HepG2 (cell line): Measurements from ENCODE around the gene NDUFS2. TPM values are rescaled to one million over a fixed set of nuclear protein-coding genes. Genes with fewer than 3 reads are reported as not detected.

Experiments
- ASH2L ChIP-seq: fragments of 300-600, 200-600 bp; sonication (generic); IDR thresholded peaks from 2 replicates; pipeline ENCODE4 v1.7.0; 2017; ENCODE audit warnings: low read depth, mild to moderate bottlenecking, moderate library complexity, mixed read lengths, low read length; ENCODE audit not compliant: insufficient read length
- MAFK ChIP-seq, 2 experiments: IDR thresholded peaks in 1 of 2; conservative IDR thresholded peaks in 1 of 2; 2 replicates each; pipeline ENCODE4 v1.6.1; 2011; ENCODE audit warnings: improper control_type of control experiment in 2 of 2, low read length in 2 of 2
- SOX13 ChIP-seq, 3 experiments: fragments of 450-650 bp in 1 of 3; sonication (generic) in 1 of 3; formaldehyde crosslinking in 1 of 3; IDR thresholded peaks in 2 of 3; conservative IDR thresholded peaks in 1 of 3; 2 replicates each; pipeline versions ENCODE4 v1.5.0 to v1.6.1; 2016 to 2020; ENCODE audit warnings: antibody characterized with exemption in 1 of 3, mild to moderate bottlenecking in 1 of 3, missing compliant biosample characterization in 1 of 3, missing genetic modification reagents in 1 of 3, moderate library complexity in 1 of 3
- ZBTB8A ChIP-seq: sonication (generic); formaldehyde crosslinking; IDR thresholded peaks from 2 replicates; pipeline ENCODE4 v1.4.0; 2020; ENCODE audit warnings: mild to moderate bottlenecking, low read depth, missing genetic modification reagents, borderline replicate concordance
- ZFYVE20 ChIP-seq: sonication (generic); formaldehyde crosslinking; IDR thresholded peaks from 2 replicates; pipeline ENCODE4 v1.8.0; 2023; ENCODE audit warnings: low read depth, mild to moderate bottlenecking, moderate library complexity, missing genetic modification reagents, borderline replicate concordance
- ZNF232 ChIP-seq: sonication (generic); formaldehyde crosslinking; IDR thresholded peaks from 2 replicates; pipeline ENCODE4 v1.4.0; 2020; ENCODE audit warnings: missing genetic modification reagents, borderline replicate concordance
- ZNF570 ChIP-seq: sonication (generic); formaldehyde crosslinking; IDR thresholded peaks from 2 replicates; pipeline ENCODE4 v1.4.0; 2020; ENCODE audit warnings: mild to moderate bottlenecking, missing genetic modification reagents, borderline replicate concordance
- ZNF644 ChIP-seq: IDR thresholded peaks from 2 replicates; pipeline ENCODE4 v1.6.1; 2016; ENCODE audit warnings: low read depth
- polyA plus RNA-seq, 8 experiments: library from polyadenylated mRNA; depleted of rRNA in 3 of 8; stranded (reverse) in 7 of 8; unstranded in 1 of 8; fragments of >200 nt; fragmentation: Illumina TruSeq in 4 of 8; extraction: Trizol in 4 of 8; gene quantifications; 2 replicates each; pipeline versions ENCODE4 v1.2.1 to v1.2.3, GENCODE V29; 2011 to 2016; ENCODE audit warnings: low read depth in 4 of 8, missing spikeins in 1 of 8, mixed read lengths in 1 of 8; ENCODE audit not compliant: insufficient read depth in 1 of 8
- total RNA-seq, 5 experiments: library from RNA; depleted of rRNA; stranded (reverse); fragments of >200 nt; fragmentation: Illumina TruSeq; extraction: Trizol; gene quantifications; 2 replicates each; pipeline ENCODE4 v1.2.3, GENCODE V29; 2016; ENCODE audit warnings: low read depth in 1 of 5
- TF ChIP-seq, protein P1 (sequence below): sonication (generic); formaldehyde crosslinking; IDR thresholded peaks from 2 replicates; pipeline ENCODE4 v1.4.0; 2020; ENCODE audit warnings: missing genetic modification reagents, borderline replicate concordance
- TF ChIP-seq, protein P2 (sequence below): sonication (generic); formaldehyde crosslinking; IDR thresholded peaks from 2 replicates; pipeline ENCODE4 v1.4.0; 2020; ENCODE audit warnings: missing genetic modification reagents
- TF ChIP-seq, protein P3 (sequence below): IDR thresholded peaks from 2 replicates; pipeline ENCODE4 v1.6.1; 2016; ENCODE audit warnings: low read depth
- TF ChIP-seq, protein P4 (sequence below): sonication (generic); formaldehyde crosslinking; IDR thresholded peaks from 2 replicates; pipeline ENCODE4 v1.4.0; 2020; ENCODE audit warnings: missing genetic modification reagents
- TF ChIP-seq, protein P5 (sequence below): sonication (generic); formaldehyde crosslinking; IDR thresholded peaks from 2 replicates; pipeline ENCODE4 v1.5.0; 2020; ENCODE audit warnings: missing genetic modification reagents
- TF ChIP-seq, protein P6 (sequence below): sonication (generic); formaldehyde crosslinking; IDR thresholded peaks from 2 replicates; pipeline ENCODE4 v1.8.0; 2022; ENCODE audit warnings: missing genetic modification reagents, mild to moderate bottlenecking, borderline replicate concordance

NDUFS2 gene
- total and polyA plus RNA-seq, 2 of the 13 experiments (the other 11 are each of a cell fraction or from before 2014, with no cell fraction given), result 89.9 to 118 TPM

DNA sequence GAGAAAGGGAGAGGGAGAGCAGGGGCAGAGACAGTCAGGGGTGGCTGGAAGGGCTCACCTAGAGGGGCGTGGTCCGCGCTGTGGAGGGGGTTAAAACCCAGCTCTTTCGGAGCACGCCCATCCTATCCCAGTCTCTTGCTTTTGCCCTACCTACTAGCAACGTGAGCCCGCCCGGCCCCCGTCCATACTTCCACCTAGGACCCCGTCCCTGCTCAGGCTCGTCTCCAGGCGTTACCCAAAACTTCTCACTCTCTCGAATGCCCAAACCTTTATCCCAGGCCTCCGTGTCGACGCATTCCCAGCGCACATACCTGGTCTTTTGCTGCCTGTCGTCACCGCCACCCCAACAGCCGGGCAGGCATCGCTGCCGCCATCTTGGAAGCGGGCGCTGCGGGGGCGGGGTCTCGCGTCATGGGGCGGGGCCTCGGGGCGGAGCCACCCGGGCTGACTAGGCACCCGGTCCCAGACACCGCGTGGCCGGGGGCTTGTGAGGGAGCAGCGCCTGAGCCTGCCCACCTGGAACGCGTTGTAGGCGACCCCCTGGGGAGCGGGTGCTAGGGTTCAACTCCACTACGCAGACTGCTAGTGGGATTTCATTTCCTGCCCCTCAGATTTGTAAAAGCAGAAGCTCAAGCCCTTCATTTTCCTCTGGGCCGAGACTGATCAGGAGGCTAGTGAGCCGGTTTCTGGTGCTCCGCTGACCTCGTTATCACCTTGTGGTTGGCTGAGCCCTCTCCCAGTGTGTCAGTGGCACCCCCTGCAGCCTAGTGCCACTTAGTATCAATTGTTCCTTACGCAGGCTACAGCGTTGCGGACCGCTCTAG is 24.8 kb upstream of the NDUFS2 start, which contains the start of gene B4GALT3 (continued):
- TF ChIP-seq, protein P1, sequence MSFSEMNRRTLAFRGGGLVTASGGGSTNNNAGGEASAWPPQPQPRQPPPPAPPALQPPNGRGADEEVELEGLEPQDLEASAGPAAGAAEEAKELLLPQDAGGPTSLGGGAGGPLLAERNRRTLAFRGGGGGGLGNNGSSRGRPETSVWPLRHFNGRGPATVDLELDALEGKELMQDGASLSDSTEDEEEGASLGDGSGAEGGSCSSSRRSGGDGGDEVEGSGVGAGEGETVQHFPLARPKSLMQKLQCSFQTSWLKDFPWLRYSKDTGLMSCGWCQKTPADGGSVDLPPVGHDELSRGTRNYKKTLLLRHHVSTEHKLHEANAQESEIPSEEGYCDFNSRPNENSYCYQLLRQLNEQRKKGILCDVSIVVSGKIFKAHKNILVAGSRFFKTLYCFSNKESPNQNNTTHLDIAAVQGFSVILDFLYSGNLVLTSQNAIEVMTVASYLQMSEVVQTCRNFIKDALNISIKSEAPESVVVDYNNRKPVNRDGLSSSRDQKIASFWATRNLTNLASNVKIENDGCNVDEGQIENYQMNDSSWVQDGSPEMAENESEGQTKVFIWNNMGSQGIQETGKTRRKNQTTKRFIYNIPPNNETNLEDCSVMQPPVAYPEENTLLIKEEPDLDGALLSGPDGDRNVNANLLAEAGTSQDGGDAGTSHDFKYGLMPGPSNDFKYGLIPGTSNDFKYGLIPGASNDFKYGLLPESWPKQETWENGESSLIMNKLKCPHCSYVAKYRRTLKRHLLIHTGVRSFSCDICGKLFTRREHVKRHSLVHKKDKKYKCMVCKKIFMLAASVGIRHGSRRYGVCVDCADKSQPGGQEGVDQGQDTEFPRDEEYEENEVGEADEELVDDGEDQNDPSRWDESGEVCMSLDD, result no peak
- TF ChIP-seq SOX13 (IDR thresholded peaks at IDR 0.05) (peak; percentile 12; the same call in 1 of the 2 replicates), SOX13 (CRISPR knock-in tag; conservative IDR thresholded peaks at IDR 0.05 in 1 of 2, IDR thresholded peaks at IDR 0.05 in 1 of 2) (peak in 1 of 2 experiments; percentile 35; a peak in 2 of 4 replicates), ZNF570 (CRISPR knock-in tag) (no peak), ZFYVE20 (0 out of 2 replicates have a peak, but pooled peaks have one; percentile 30), MAFK (conservative IDR thresholded peaks at IDR 0.05 in 1 of 2, IDR thresholded peaks at IDR 0.05 in 1 of 2; ENCODE audit: low read length in 2 of 2) (no peak), ZBTB8A (CRISPR knock-in tag) (peak; percentile 47; the same call in 1 of the 2 replicates), ASH2L (peak; percentile 56), ZNF644 (CRISPR knock-in tag) (no peak), ZNF232 (CRISPR knock-in tag) (peak; percentile 68; the same call in 1 of the 2 replicates)
- TF ChIP-seq, protein P2, sequence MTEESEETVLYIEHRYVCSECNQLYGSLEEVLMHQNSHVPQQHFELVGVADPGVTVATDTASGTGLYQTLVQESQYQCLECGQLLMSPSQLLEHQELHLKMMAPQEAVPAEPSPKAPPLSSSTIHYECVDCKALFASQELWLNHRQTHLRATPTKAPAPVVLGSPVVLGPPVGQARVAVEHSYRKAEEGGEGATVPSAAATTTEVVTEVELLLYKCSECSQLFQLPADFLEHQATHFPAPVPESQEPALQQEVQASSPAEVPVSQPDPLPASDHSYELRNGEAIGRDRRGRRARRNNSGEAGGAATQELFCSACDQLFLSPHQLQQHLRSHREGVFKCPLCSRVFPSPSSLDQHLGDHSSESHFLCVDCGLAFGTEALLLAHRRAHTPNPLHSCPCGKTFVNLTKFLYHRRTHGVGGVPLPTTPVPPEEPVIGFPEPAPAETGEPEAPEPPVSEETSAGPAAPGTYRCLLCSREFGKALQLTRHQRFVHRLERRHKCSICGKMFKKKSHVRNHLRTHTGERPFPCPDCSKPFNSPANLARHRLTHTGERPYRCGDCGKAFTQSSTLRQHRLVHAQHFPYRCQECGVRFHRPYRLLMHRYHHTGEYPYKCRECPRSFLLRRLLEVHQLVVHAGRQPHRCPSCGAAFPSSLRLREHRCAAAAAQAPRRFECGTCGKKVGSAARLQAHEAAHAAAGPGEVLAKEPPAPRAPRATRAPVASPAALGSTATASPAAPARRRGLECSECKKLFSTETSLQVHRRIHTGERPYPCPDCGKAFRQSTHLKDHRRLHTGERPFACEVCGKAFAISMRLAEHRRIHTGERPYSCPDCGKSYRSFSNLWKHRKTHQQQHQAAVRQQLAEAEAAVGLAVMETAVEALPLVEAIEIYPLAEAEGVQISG (CRISPR knock-in tag), result no peak; the same call in none of the 2 replicates
- TF ChIP-seq, protein P3, sequence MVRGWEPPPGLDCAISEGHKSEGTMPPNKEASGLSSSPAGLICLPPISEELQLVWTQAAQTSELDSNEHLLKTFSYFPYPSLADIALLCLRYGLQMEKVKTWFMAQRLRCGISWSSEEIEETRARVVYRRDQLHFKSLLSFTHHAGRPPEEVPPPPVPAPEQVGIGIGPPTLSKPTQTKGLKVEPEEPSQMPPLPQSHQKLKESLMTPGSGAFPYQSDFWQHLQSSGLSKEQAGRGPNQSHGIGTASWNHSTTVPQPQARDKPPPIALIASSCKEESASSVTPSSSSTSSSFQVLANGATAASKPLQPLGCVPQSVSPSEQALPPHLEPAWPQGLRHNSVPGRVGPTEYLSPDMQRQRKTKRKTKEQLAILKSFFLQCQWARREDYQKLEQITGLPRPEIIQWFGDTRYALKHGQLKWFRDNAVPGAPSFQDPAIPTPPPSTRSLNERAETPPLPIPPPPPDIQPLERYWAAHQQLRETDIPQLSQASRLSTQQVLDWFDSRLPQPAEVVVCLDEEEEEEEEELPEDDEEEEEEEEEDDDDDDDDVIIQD (CRISPR knock-in tag), result 0 out of 2 replicates have a peak, but pooled peaks have one; percentile 31
- TF ChIP-seq, protein P4, sequence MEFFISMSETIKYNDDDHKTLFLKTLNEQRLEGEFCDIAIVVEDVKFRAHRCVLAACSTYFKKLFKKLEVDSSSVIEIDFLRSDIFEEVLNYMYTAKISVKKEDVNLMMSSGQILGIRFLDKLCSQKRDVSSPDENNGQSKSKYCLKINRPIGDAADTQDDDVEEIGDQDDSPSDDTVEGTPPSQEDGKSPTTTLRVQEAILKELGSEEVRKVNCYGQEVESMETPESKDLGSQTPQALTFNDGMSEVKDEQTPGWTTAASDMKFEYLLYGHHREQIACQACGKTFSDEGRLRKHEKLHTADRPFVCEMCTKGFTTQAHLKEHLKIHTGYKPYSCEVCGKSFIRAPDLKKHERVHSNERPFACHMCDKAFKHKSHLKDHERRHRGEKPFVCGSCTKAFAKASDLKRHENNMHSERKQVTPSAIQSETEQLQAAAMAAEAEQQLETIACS, result no peak
- TF ChIP-seq, protein P5, sequence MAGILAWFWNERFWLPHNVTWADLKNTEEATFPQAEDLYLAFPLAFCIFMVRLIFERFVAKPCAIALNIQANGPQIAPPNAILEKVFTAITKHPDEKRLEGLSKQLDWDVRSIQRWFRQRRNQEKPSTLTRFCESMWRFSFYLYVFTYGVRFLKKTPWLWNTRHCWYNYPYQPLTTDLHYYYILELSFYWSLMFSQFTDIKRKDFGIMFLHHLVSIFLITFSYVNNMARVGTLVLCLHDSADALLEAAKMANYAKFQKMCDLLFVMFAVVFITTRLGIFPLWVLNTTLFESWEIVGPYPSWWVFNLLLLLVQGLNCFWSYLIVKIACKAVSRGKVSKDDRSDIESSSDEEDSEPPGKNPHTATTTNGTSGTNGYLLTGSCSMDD (CRISPR knock-in tag), result no peak
- TF ChIP-seq, protein P6, sequence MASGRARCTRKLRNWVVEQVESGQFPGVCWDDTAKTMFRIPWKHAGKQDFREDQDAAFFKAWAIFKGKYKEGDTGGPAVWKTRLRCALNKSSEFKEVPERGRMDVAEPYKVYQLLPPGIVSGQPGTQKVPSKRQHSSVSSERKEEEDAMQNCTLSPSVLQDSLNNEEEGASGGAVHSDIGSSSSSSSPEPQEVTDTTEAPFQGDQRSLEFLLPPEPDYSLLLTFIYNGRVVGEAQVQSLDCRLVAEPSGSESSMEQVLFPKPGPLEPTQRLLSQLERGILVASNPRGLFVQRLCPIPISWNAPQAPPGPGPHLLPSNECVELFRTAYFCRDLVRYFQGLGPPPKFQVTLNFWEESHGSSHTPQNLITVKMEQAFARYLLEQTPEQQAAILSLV (CRISPR knock-in tag), result peak; percentile 81
